ENCODE results near the gene LCNL1. TPM values are rescaled to one million over a fixed set of nuclear protein-coding genes. Genes with fewer than 3 reads are reported as not detected.

The LCNL1 gene
- total RNA-seq, 1 donor from 2014 or later: not detected

DNA sequence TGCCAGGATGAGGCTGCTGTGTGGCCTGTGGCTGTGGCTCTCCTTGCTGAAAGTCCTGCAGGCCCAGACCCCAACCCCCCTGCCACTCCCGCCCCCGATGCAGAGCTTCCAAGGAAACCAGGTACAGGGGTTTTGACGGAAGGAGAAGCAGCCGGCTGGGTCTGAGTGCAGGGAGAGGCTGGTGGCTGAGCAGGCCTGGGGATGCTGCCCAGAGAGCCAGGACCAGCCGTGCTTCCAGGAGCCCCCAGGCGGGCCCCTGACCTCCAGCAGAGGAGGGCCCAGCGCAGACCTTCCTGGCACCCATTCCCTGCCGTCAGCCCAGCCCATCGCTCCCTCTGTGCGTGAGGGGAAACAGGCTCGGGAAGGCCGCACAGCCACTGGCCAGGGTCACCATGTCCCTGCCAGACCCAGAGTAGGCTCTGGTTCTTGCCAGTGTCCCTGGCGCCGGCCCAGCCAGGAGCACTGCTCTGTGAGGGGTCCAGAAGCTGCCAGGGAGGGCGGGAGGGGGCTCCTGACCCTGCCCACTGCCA, 30.4 kb upstream of the LCNL1 start:
- no peaks in the 10 kb centered on the region for H3K36me3 ChIP-seq
- Mint-ChIP-seq H3K36me3 (peaks cover 3% of the 10 kb centered on the region), H3K4me1 (peaks cover 6% of the 10 kb centered on the region), H3K27me3 (ENCODE audit: insufficient read depth, low read depth) (peaks cover 6% of the 10 kb centered on the region), H3K4me3 (no peak overlapping the region), H3K9me3 (no peaks in the 10 kb centered on the region), H3K27ac (no peak overlapping the region)
- H3K79me2 ChIP-seq (ENCODE audit: low read depth): no peaks in the 10 kb centered on the region
- no peak overlapping the region for H2AFZ ChIP-seq (replicated peaks)
- no peak overlapping the region for H3K27ac ChIP-seq
- no peak overlapping the region for H3K4me3 ChIP-seq
- H3K4me1 ChIP-seq: peaks cover 21% of the 10 kb centered on the region
- H3K9ac ChIP-seq: no peak overlapping the region
- peaks cover 16% of the 10 kb centered on the region for H3F3A ChIP-seq (ENCODE audit: low read depth)
- no peak for DNase-seq (ENCODE audit: low spot score)
- no peaks in the 10 kb centered on the region for H3K27me3 ChIP-seq
- TF ChIP-seq EZH2 (IDR thresholded peaks at IDR 0.05) (no peak), EZH2phosphoT487 (IDR thresholded peaks at IDR 0.05) (no peak)
- TF ChIP-seq, protein P1, sequence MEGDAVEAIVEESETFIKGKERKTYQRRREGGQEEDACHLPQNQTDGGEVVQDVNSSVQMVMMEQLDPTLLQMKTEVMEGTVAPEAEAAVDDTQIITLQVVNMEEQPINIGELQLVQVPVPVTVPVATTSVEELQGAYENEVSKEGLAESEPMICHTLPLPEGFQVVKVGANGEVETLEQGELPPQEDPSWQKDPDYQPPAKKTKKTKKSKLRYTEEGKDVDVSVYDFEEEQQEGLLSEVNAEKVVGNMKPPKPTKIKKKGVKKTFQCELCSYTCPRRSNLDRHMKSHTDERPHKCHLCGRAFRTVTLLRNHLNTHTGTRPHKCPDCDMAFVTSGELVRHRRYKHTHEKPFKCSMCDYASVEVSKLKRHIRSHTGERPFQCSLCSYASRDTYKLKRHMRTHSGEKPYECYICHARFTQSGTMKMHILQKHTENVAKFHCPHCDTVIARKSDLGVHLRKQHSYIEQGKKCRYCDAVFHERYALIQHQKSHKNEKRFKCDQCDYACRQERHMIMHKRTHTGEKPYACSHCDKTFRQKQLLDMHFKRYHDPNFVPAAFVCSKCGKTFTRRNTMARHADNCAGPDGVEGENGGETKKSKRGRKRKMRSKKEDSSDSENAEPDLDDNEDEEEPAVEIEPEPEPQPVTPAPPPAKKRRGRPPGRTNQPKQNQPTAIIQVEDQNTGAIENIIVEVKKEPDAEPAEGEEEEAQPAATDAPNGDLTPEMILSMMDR (IDR thresholded peaks at IDR 0.05): no peak
- H3K9me3 ChIP-seq (ENCODE audit: low read depth): no peaks in the 10 kb centered on the region
- no peaks in the 10 kb centered on the region for H4K20me1 ChIP-seq (ENCODE audit: low read depth)
- H3K4me2 ChIP-seq: no peak overlapping the region

DNA sequence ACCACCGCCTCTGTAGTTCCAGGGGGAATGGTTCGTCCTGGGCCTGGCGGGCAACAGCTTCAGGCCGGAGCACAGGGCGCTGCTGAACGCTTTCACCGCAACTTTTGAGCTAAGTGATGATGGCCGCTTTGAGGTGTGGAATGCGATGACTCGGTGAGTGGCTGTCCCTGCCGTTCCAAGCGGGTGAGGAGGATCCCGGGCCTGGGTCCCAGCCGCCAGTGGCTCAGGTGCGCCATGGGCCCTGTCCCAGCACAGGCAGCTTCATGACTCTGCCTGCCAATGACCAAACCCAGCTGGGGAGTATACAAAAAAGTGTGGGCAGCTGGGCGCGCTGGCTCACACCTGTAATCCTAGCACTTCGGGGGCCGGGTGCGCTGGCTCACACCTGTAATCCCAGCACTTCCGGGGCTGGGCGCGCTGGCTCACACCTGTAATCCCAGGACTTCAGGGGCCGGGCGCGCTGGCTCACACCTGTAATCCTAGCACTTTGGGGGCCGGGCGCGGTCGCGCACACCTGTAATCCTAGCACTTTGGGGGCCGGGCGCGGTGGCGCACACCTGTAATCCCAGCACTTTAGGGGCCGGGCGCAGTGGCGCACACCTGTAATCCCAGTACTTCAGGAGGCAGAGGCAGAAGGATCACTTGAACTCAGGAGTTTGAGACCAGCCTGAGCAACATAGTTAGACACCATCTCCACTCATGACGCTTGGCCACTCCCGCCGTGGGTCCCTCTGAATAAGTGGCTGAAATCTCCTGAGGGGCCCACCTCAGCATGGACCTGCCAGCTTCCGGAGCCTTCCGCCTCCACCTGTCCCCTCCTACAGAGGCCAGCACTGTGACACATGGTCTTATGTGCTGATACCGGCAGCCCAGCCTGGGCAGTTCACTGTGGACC, 29.7 kb upstream of the LCNL1 start:
- Histone ChIP-seq H3K4me1 (peaks cover 21% of the 10 kb centered on the region), H3F3A (ENCODE audit: low read depth) (peaks cover 9% of the 10 kb centered on the region), H3K4me2 (no peak overlapping the region), H3K9me3 (ENCODE audit: low read depth) (no peaks in the 10 kb centered on the region), H3K9ac (no peak overlapping the region), H3K36me3 (no peaks in the 10 kb centered on the region), H4K20me1 (ENCODE audit: low read depth) (no peaks in the 10 kb centered on the region), H3K27me3 (no peaks in the 10 kb centered on the region), H2AFZ (replicated peaks) (no peak overlapping the region), H3K79me2 (ENCODE audit: low read depth) (no peaks in the 10 kb centered on the region), H3K27ac (no peak overlapping the region), H3K4me3 (no peak overlapping the region)
- H3K4me3 Mint-ChIP-seq: no peak overlapping the region
- H3K4me1 Mint-ChIP-seq: peaks cover 5% of the 10 kb centered on the region
- H3K27me3 Mint-ChIP-seq (ENCODE audit: insufficient read depth, low read depth): peaks cover 6% of the 10 kb centered on the region
- H3K9me3 Mint-ChIP-seq: no peaks in the 10 kb centered on the region
- no peak for TF ChIP-seq EZH2 (IDR thresholded peaks at IDR 0.05)
- no peak for TF ChIP-seq EZH2phosphoT487 (IDR thresholded peaks at IDR 0.05)
- H3K36me3 Mint-ChIP-seq: peaks cover 3% of the 10 kb centered on the region
- no peak overlapping the region for H3K27ac Mint-ChIP-seq
- DNase-seq (ENCODE audit: low spot score): no peak

DNA sequence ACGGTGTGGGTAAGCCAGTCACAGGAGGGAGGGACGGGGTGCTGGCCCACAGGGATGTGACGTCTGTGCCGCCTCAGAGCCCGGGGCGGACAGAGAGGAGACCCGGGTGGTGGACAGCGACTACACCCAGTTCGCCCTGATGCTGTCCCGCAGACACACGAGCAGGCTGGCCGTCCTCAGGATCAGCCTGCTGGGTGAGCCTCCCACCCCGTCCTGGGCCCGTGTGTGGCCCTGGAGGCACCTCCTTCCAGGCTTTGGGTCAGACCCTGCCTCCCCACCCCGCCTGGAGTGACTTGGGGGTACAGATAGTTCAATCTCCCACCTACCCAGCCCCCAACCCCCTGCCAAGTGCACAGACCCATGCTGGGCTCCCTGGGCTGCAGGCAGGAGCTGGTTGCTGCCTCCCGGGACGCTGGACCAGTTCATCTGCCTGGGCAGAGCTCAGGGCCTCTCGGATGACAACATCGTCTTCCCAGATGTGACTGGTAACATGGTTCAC, 29.0 kb upstream of the LCNL1 start:
- Histone ChIP-seq H3K27me3 (no peaks in the 10 kb centered on the region), H3K27ac (no peak overlapping the region), H3K9ac (no peak overlapping the region), H3F3A (ENCODE audit: low read depth) (peaks cover 6% of the 10 kb centered on the region), H2AFZ (replicated peaks) (no peak overlapping the region), H3K4me1 (peaks cover 21% of the 10 kb centered on the region), H3K9me3 (ENCODE audit: low read depth) (no peaks in the 10 kb centered on the region), H3K4me3 (no peak overlapping the region), H3K79me2 (ENCODE audit: low read depth) (no peaks in the 10 kb centered on the region), H3K36me3 (no peaks in the 10 kb centered on the region), H4K20me1 (ENCODE audit: low read depth) (no peaks in the 10 kb centered on the region), H3K4me2 (no peak overlapping the region)
- no peaks in the 10 kb centered on the region for H3K9me3 Mint-ChIP-seq
- peaks cover 3% of the 10 kb centered on the region for H3K36me3 Mint-ChIP-seq
- peaks cover 6% of the 10 kb centered on the region for H3K27me3 Mint-ChIP-seq (ENCODE audit: insufficient read depth, low read depth)
- no peak for DNase-seq (ENCODE audit: low spot score)
- no peak overlapping the region for H3K27ac Mint-ChIP-seq
- H3K4me3 Mint-ChIP-seq: no peak overlapping the region
- peaks cover 2% of the 10 kb centered on the region for H3K4me1 Mint-ChIP-seq
- TF ChIP-seq EZH2 (IDR thresholded peaks at IDR 0.05) (no peak), EZH2phosphoT487 (IDR thresholded peaks at IDR 0.05) (no peak)
- TF ChIP-seq, protein P1 (IDR thresholded peaks at IDR 0.05): no peak
